HEK293 (cell line): ENCODE measurements around the gene CCT3.

Source experiments
- CTCF ChIA-PET: fragments of 350-600 bp; formaldehyde crosslinking; extraction: SDS; loops from one replicate; lab custom pipeline; 2021; ENCODE audit warnings: antibody characterized with exemption; lab: Yijun Ruan, JAX
- POLR2A ChIA-PET: fragments of 300-600 bp; formaldehyde crosslinking; extraction: SDS; loops from one replicate; lab custom pipeline; 2020; ENCODE audit warnings: antibody characterized with exemption, inconsistent platforms; lab: Yijun Ruan, JAX
- H3K27ac ChIP-seq: fragments of 200-500 bp; sonication (Bioruptor generic); 2 replicates; pipeline ENCODE4 v1.5.1; 2014; ENCODE audit warnings: low read depth, low read length, control low read depth, inconsistent platforms; ENCODE audit errors: extremely low read depth
- H3K36me3 ChIP-seq, 2 experiments: fragments of 200-500 bp in 1 of 2; sonication (Bioruptor generic) in 1 of 2; 1 replicate in 1 of 2; 2 replicates in 1 of 2; pipeline ENCODE4 v1.5.1; 2014 to 2017; ENCODE audit warnings: inconsistent platforms in 2 of 2, low read length in 2 of 2; ENCODE audit not compliant: control insufficient read depth in 2 of 2, insufficient read depth in 1 of 2
- H3K4me1 ChIP-seq: fragments of 200-500 bp; sonication (Bioruptor generic); 2 replicates; pipeline ENCODE4 v1.5.1; 2014; ENCODE audit warnings: mild to moderate bottlenecking, low read length, inconsistent platforms; ENCODE audit not compliant: control insufficient read depth, insufficient read depth
- H3K4me3 ChIP-seq: 2 replicates; pipeline ENCODE4 v1.5.1; 2011; ENCODE audit warnings: low read depth, mild to moderate bottlenecking, control low read depth, low read length, moderate library complexity
- H3K9me3 ChIP-seq: fragments of 200-500 bp; sonication (Bioruptor generic); 2 replicates; pipeline ENCODE4 v1.5.1; 2014; ENCODE audit warnings: low read depth, low read length, inconsistent platforms; ENCODE audit not compliant: control insufficient read depth, insufficient read depth
- ATF2 ChIP-seq: fragments of 450-650 bp; formaldehyde crosslinking; IDR thresholded peaks from 2 replicates; pipeline ENCODE4 v1.5.1; 2016; ENCODE audit warnings: missing biosample characterization, missing genetic modification characterization, low read depth
- FEZF1 ChIP-seq: fragments of 450-650 bp; formaldehyde crosslinking; IDR thresholded peaks from 2 replicates; pipeline ENCODE4 v1.5.1; 2016; ENCODE audit warnings: missing biosample characterization, missing genetic modification characterization
- GLI2 ChIP-seq: fragments of 450-650 bp; formaldehyde crosslinking; IDR thresholded peaks from 2 replicates; pipeline ENCODE4; 2017; ENCODE audit warnings: missing biosample characterization, missing genetic modification characterization, low read depth, borderline replicate concordance
- HOXD13 ChIP-seq: sonication (generic); formaldehyde crosslinking; IDR thresholded peaks from 2 replicates; pipeline ENCODE4 v1.8.0; 2022; ENCODE audit warnings: missing genetic modification reagents, borderline replicate concordance
- KLF16 ChIP-seq: fragments of 450-650 bp; formaldehyde crosslinking; IDR thresholded peaks from 2 replicates; pipeline ENCODE4 v1.5.1; 2017; ENCODE audit warnings: missing biosample characterization, missing genetic modification characterization
- TRIM28 ChIP-seq: IDR thresholded peaks from 2 replicates; pipeline ENCODE4 v1.6.1; 2011; ENCODE audit warnings: low read length, control low read depth, borderline replicate concordance
- YY2 ChIP-seq: fragments of 450-650 bp; formaldehyde crosslinking; IDR thresholded peaks from 2 replicates; pipeline ENCODE4 v1.5.1; 2016; ENCODE audit warnings: missing biosample characterization, missing genetic modification characterization
- ZBTB1 ChIP-seq: fragments of 450-650 bp; formaldehyde crosslinking; IDR thresholded peaks from 2 replicates; pipeline ENCODE4 v1.5.1; 2016; ENCODE audit warnings: missing biosample characterization, missing genetic modification characterization
- ZBTB17 ChIP-seq: fragments of 450-650 bp; formaldehyde crosslinking; IDR thresholded peaks from 2 replicates; pipeline ENCODE4 v1.5.1; 2016; ENCODE audit warnings: missing biosample characterization, missing genetic modification characterization
- ZBTB20 ChIP-seq: fragments of 450-650 bp; formaldehyde crosslinking; IDR thresholded peaks from 2 replicates; pipeline ENCODE4 v1.5.1; 2016; ENCODE audit warnings: missing biosample characterization, missing genetic modification characterization
- ZBTB21 ChIP-seq: fragments of 450-650 bp; formaldehyde crosslinking; IDR thresholded peaks from 2 replicates; pipeline ENCODE4 v1.5.1; 2017; ENCODE audit warnings: missing biosample characterization, missing genetic modification characterization
- ZBTB7A ChIP-seq: fragments of 450-650 bp; formaldehyde crosslinking; IDR thresholded peaks from 2 replicates; pipeline ENCODE4 v1.5.1; 2016; ENCODE audit warnings: low read depth, missing biosample characterization, missing genetic modification characterization
- ZFHX2 ChIP-seq: fragments of 450-650 bp; formaldehyde crosslinking; conservative IDR thresholded peaks from 2 replicates; pipeline ENCODE4 v1.5.1; 2016; ENCODE audit warnings: missing biosample characterization, missing genetic modification characterization
- ZNF140 ChIP-seq: fragments of 450-650 bp; formaldehyde crosslinking; IDR thresholded peaks from 2 replicates; pipeline ENCODE4 v1.5.1; 2016; ENCODE audit warnings: missing biosample characterization, missing genetic modification characterization
- ZNF266 ChIP-seq: fragments of 450-650 bp; formaldehyde crosslinking; IDR thresholded peaks from 2 replicates; pipeline ENCODE4 v1.5.1; 2016; ENCODE audit warnings: missing biosample characterization, missing genetic modification characterization, low read depth
- ZNF292 ChIP-seq: fragments of 450-650 bp; formaldehyde crosslinking; IDR thresholded peaks from 2 replicates; pipeline ENCODE4 v1.5.1; 2016; ENCODE audit warnings: low read depth, missing biosample characterization, missing genetic modification characterization, borderline replicate concordance
- ZNF366 ChIP-seq: fragments of 450-650 bp; formaldehyde crosslinking; conservative IDR thresholded peaks from 2 replicates; pipeline ENCODE4 v1.5.1; 2016; ENCODE audit warnings: missing biosample characterization, missing genetic modification characterization
- ZNF473 ChIP-seq: fragments of 450-650 bp; formaldehyde crosslinking; IDR thresholded peaks from 2 replicates; pipeline ENCODE4 v1.5.1; 2017; ENCODE audit warnings: missing biosample characterization, missing genetic modification characterization
- ZNF585B ChIP-seq: fragments of 450-650 bp; formaldehyde crosslinking; IDR thresholded peaks from 2 replicates; pipeline ENCODE4 v1.5.1; 2016; ENCODE audit warnings: missing biosample characterization, missing genetic modification characterization
- ZNF600 ChIP-seq: fragments of 450-650 bp; formaldehyde crosslinking; IDR thresholded peaks from 2 replicates; pipeline ENCODE4 v1.5.1; 2016; ENCODE audit warnings: missing biosample characterization, missing genetic modification characterization
- ZNF623 ChIP-seq: fragments of 450-650 bp; formaldehyde crosslinking; IDR thresholded peaks from 2 replicates; pipeline ENCODE4 v1.5.1; 2016; ENCODE audit warnings: missing biosample characterization, missing genetic modification characterization
- ZNF660 ChIP-seq: fragments of 450-650 bp; IDR thresholded peaks from 2 replicates; pipeline ENCODE4 v1.5.1; 2018; ENCODE audit warnings: missing biosample characterization, mild to moderate bottlenecking, missing genetic modification characterization
- ZNF830 ChIP-seq: fragments of 450-650 bp; IDR thresholded peaks from 2 replicates; pipeline ENCODE4 v1.5.0; 2018; ENCODE audit warnings: missing biosample characterization, missing genetic modification characterization, low read depth, mild to moderate bottlenecking, moderate library complexity
- ZSCAN16 ChIP-seq: fragments of 450-650 bp; formaldehyde crosslinking; IDR thresholded peaks from 2 replicates; pipeline ENCODE4 v1.5.1; 2016; ENCODE audit warnings: missing biosample characterization, missing genetic modification characterization
- ZXDB ChIP-seq: fragments of 450-650 bp; formaldehyde crosslinking; IDR thresholded peaks from 2 replicates; pipeline ENCODE4 v1.5.1; 2016; ENCODE audit warnings: missing biosample characterization, missing genetic modification characterization

CCT3 gene

GRCh38 chr1:156378557-156378956 is 40.5 kb upstream of the CCT3 start:
- ChIA-PET POLR2A (interaction anchor here (0.6 kb wide), 1 partner anchor 121 kb away, joined by 3 read pairs; no protein-coding TSS in a partner anchor), CTCF (interaction anchor here (0.6 to 17.5 kb wide), 5 partner anchors 16 to 72 kb away, joined by 3 to 439 read pairs (median 4); no protein-coding TSS in a partner anchor)
- Histone ChIP-seq H3K4me1 (no peaks in the 10 kb centered on the region), H3K9me3 (no peaks in the 10 kb centered on the region), H3K4me3 (no peak overlapping the region), H3K36me3 (no peaks in the 10 kb centered on the region), H3K27ac (no peak overlapping the region)
- TF ChIP-seq ZNF473 (tag by site-specific recombination): no peak
- TF ChIP-seq FEZF1 (tag by site-specific recombination): no peak
- TF ChIP-seq ZNF366: no peak
- no peak for TF ChIP-seq HOXD13 (CRISPR knock-in tag)
- TF ChIP-seq KLF16 (tag by site-specific recombination): no peak
- TF ChIP-seq ZSCAN16 (tag by site-specific recombination): no peak
- no peak for TF ChIP-seq ZBTB7A (tag by site-specific recombination)
- no peak for TF ChIP-seq ZNF623 (tag by site-specific recombination)
- no peak for TF ChIP-seq GLI2 (tag by site-specific recombination)
- no peak for TF ChIP-seq TRIM28
- TF ChIP-seq YY2 (tag by site-specific recombination): no peak
- TF ChIP-seq ZNF585B: no peak
- TF ChIP-seq ZBTB1: no peak
- no peak for TF ChIP-seq ZFHX2 (tag by site-specific recombination)

- ChIA-PET CTCF (interaction anchor here (0.5 to 17.5 kb wide), 6 partner anchors 9 to 73 kb away, joined by 4 to 439 read pairs (median 16); partner anchors contain the start of gene CCT3), POLR2A (no interaction called here)
- Histone ChIP-seq H3K27ac (no peak overlapping the region), H3K9me3 (no peaks in the 10 kb centered on the region), H3K36me3 (no peaks in the 10 kb centered on the region), H3K4me3 (no peak overlapping the region), H3K4me1 (no peaks in the 10 kb centered on the region)
- TF ChIP-seq ZNF600 (tag by site-specific recombination) (peak; percentile 34; the same call in 1 of the 2 replicates), ZNF830 (no peak)
These were observed 39.1 kb upstream of the CCT3 start for GRCh38 chr1:156376958-156377919.

GRCh38 chr1:156376146-156376545 is 38.1 kb upstream of the CCT3 start:
- POLR2A ChIA-PET: interaction anchor here (0.6 kb wide), 1 partner anchor 85 kb away, joined by 3 read pairs; no protein-coding TSS in a partner anchor

GRCh38 chr1:156373546-156373945 is 35.5 kb upstream of the CCT3 start:
- TF ChIP-seq FEZF1 (tag by site-specific recombination) (no peak), ZBTB20 (tag by site-specific recombination) (no peak), ATF2 (tag by site-specific recombination) (no peak), KLF16 (tag by site-specific recombination) (no peak), ZNF266 (tag by site-specific recombination) (no peak), ZBTB7A (tag by site-specific recombination) (no peak), ZNF140 (tag by site-specific recombination) (no peak), ZBTB17 (tag by site-specific recombination) (no peak), ZNF660 (tag by site-specific recombination) (no peak), ZNF292 (no peak), ZXDB (tag by site-specific recombination) (no peak)
- Histone ChIP-seq H3K36me3 (no peaks in the 10 kb centered on the region), H3K4me1 (no peaks in the 10 kb centered on the region), H3K9me3 (no peaks in the 10 kb centered on the region), H3K4me3 (no peak overlapping the region), H3K27ac (no peak overlapping the region)
- ChIA-PET POLR2A (no interaction called here), CTCF (interaction anchor here (0.8 to 5.7 kb wide), 4 partner anchors 13 to 286 kb away, joined by 3 to 51 read pairs (median 19); no protein-coding TSS in a partner anchor)

More at GRCh38 chr1:156376146-156376545, 38.1 kb upstream of the CCT3 start:
- Histone ChIP-seq H3K4me1 (no peaks in the 10 kb centered on the region), H3K4me3 (no peak overlapping the region), H3K36me3 (no peaks in the 10 kb centered on the region), H3K9me3 (no peaks in the 10 kb centered on the region), H3K27ac (no peak overlapping the region)
- CTCF ChIA-PET: interaction anchor here (0.6 to 17.5 kb wide), 9 partner anchors 10 to 282 kb away, joined by 3 to 439 read pairs (median 7); partner anchors contain the start of gene CCT3
- no peak for TF ChIP-seq ZFHX2 (tag by site-specific recombination)
- peak; percentile 35; the same call in 1 of the 2 replicates for TF ChIP-seq ZNF660 (tag by site-specific recombination)
- TF ChIP-seq ZBTB21: 0 out of 2 replicates have a peak, but pooled peaks have one; percentile 21
